ENCODE measurements around the gene CDH11. TPM values are rescaled to one million over a fixed set of nuclear protein-coding genes. Genes with fewer than 3 reads are reported as not detected.

The CDH11 gene
- total and polyA plus RNA-seq, 2 of the 4 experiments (the other 2 are of a cell fraction) = 266 to 601 TPM

DNA sequence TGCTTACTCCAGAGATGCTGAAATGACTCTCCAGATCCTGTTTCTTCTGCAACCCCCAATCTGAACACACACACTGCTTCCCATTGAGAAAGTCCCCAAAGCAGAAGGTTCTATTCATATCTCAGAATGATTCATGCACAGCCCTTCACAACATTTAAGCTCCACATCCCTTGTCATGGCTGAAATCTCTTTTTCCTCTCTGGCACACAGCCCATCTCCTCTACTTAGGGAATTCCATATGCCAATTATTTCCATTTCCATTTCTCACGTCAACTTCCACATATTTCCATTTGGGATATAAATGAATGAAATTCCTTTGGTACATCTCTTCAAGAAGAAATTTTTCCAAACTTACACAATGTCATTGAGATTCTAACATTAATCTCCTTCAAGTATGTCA, 119.6 kb downstream of the CDH11 start:
- Histone ChIP-seq H3K36me3 (ENCODE audit: control insufficient read depth, insufficient read depth, low read length) (peaks cover 59% of the 10 kb centered on the region), H2BK5ac (ENCODE audit: low read depth, low read length, poor library complexity, severe bottlenecking) (peak overlapping the region; percentile 52), H4K91ac (ENCODE audit: insufficient read depth, low read depth, low read length) (no peak overlapping the region), H3K4me3 (ENCODE audit: insufficient read depth, low read depth, low read length) (no peak overlapping the region), H3K4me1 (ENCODE audit: control insufficient read depth, insufficient read depth, low read length) (no peaks in the 10 kb centered on the region), H3K9me3 (ENCODE audit: control insufficient read depth, insufficient read depth, low read length) (no peaks in the 10 kb centered on the region), H3K27ac (ENCODE audit: insufficient read depth, low read length) (no peak overlapping the region), H3K9ac (ENCODE audit: low read depth, low read length) (no peak overlapping the region), H4K20me1 (ENCODE audit: insufficient read depth, low read length) (peaks cover 9% of the 10 kb centered on the region), H3K27me3 (ENCODE audit: control insufficient read depth, insufficient read depth, low read length) (no peaks in the 10 kb centered on the region), H3K14ac (replicated peaks; ENCODE audit: low read depth, low read length) (no peak overlapping the region), H2BK20ac (ENCODE audit: low read depth, low read length) (no peak overlapping the region), H4K5ac (ENCODE audit: low read depth, low read length) (no peak overlapping the region), H3K23ac (ENCODE audit: low read depth, low read length) (no peak overlapping the region), H3K18ac (ENCODE audit: low read depth, low read length) (no peak overlapping the region), H4K8ac (ENCODE audit: low read depth in 2 of 2, low read length in 2 of 2) (no peak overlapping the region), H2BK120ac (ENCODE audit: low read depth, low read length) (no peak overlapping the region), H2AK5ac (ENCODE audit: low read depth, low read length) (no peak overlapping the region), H2AK9ac (replicated peaks; ENCODE audit: low read depth, low read length, poor library complexity) (no peak overlapping the region), H3K56ac (ENCODE audit: extremely low read depth, insufficient read depth, low read length) (no peak overlapping the region), H3K4ac (ENCODE audit: low read depth, low read length) (no peak overlapping the region), H2BK15ac (ENCODE audit: low read depth, low read length) (no peak overlapping the region), H3K9me1 (ENCODE audit: insufficient read depth, low read length) (peaks cover 15% of the 10 kb centered on the region), H3K4me2 (ENCODE audit: low read depth, low read length) (no peak overlapping the region), H2AFZ (replicated peaks; ENCODE audit: low read length, poor library complexity) (no peak overlapping the region), H3K79me1 (ENCODE audit: low read depth in 1 of 2, low read length in 2 of 2) (peaks cover 28 to 57% of the 10 kb centered on the region in 2 experiments)
- dilution Hi-C loops (cut with HindIII; ENCODE audit: low sequenced_read_pairs, unreplicated experiment) (no loop called here), in situ Hi-C loops (cut with MboI; ENCODE audit: low sequenced_read_pairs) (no loop called here), intact Hi-C loops (cut with micrococcal nuclease) (no loop called here)
- BruUV-seq (replicated peaks) = no TSS peak
- ATAC-seq (ENCODE audit: low read depth) = peak; percentile 87
- peak; percentile 91 for DNase-seq
- TF ChIP-seq, protein P1, sequence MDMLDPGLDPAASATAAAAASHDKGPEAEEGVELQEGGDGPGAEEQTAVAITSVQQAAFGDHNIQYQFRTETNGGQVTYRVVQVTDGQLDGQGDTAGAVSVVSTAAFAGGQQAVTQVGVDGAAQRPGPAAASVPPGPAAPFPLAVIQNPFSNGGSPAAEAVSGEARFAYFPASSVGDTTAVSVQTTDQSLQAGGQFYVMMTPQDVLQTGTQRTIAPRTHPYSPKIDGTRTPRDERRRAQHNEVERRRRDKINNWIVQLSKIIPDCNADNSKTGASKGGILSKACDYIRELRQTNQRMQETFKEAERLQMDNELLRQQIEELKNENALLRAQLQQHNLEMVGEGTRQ (IDR thresholded peaks at IDR 0.05; ENCODE audit: low read depth, low read length) = no peak
- TF ChIP-seq MAZ (IDR thresholded peaks at IDR 0.05; ENCODE audit: borderline replicate concordance, low read depth, low read length) (no peak), SMC3 (IDR thresholded peaks at IDR 0.05; ENCODE audit: low read depth, low read length) (no peak), CHD1 (IDR thresholded peaks at IDR 0.05; ENCODE audit: low read depth, low read length) (no peak), RFX5 (IDR thresholded peaks at IDR 0.05; ENCODE audit: low read depth, low read length) (no peak), POLR2A (IDR thresholded peaks at IDR 0.05; ENCODE audit: low read depth, low read length) (no peak), CEBPB (IDR thresholded peaks at IDR 0.05; ENCODE audit: low read depth, low read length) (peak; percentile 68; the same call in 1 of the 2 replicates), NFE2L2 (IDR thresholded peaks at IDR 0.05; ENCODE audit: low read depth, low read length) (no peak), BHLHE40 (IDR thresholded peaks at IDR 0.05; ENCODE audit: low read depth, low read length) (no peak), RAD21 (IDR thresholded peaks at IDR 0.05; ENCODE audit: low read length) (no peak), RCOR1 (IDR thresholded peaks at IDR 0.05; ENCODE audit: insufficient replicate concordance, low read length) (no peak), MXI1 (IDR thresholded peaks at IDR 0.05; ENCODE audit: borderline replicate concordance, low read depth, low read length) (no peak), FOS (IDR thresholded peaks at IDR 0.05; ENCODE audit: low read depth, low read length) (peak; percentile 25; the same call in 1 of the 2 replicates), MAFK (IDR thresholded peaks at IDR 0.05; ENCODE audit: low read depth, low read length) (no peak)
- TF ChIP-seq, protein P2, sequence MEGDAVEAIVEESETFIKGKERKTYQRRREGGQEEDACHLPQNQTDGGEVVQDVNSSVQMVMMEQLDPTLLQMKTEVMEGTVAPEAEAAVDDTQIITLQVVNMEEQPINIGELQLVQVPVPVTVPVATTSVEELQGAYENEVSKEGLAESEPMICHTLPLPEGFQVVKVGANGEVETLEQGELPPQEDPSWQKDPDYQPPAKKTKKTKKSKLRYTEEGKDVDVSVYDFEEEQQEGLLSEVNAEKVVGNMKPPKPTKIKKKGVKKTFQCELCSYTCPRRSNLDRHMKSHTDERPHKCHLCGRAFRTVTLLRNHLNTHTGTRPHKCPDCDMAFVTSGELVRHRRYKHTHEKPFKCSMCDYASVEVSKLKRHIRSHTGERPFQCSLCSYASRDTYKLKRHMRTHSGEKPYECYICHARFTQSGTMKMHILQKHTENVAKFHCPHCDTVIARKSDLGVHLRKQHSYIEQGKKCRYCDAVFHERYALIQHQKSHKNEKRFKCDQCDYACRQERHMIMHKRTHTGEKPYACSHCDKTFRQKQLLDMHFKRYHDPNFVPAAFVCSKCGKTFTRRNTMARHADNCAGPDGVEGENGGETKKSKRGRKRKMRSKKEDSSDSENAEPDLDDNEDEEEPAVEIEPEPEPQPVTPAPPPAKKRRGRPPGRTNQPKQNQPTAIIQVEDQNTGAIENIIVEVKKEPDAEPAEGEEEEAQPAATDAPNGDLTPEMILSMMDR (conservative IDR thresholded peaks at IDR 0.05; ENCODE audit: low read depth, low read length) = no peak
- TF ChIP-seq, protein P3, sequence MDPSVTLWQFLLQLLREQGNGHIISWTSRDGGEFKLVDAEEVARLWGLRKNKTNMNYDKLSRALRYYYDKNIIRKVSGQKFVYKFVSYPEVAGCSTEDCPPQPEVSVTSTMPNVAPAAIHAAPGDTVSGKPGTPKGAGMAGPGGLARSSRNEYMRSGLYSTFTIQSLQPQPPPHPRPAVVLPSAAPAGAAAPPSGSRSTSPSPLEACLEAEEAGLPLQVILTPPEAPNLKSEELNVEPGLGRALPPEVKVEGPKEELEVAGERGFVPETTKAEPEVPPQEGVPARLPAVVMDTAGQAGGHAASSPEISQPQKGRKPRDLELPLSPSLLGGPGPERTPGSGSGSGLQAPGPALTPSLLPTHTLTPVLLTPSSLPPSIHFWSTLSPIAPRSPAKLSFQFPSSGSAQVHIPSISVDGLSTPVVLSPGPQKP (IDR thresholded peaks at IDR 0.05; ENCODE audit: borderline replicate concordance, low read depth, low read length) = no peak
- no CpG with 5 or more reads among the region's 1 CpG for WGBS, 2 experiments (ENCODE audit: extremely low coverage in 2 of 2, insufficient read length in 1 of 2)
- CTCF ChIA-PET = interaction anchor here (0.6 to 1.1 kb wide), 2 partner anchors 34 to 254 kb away, joined by 4 to 5 read pairs; no protein-coding TSS in a partner anchor
- POLR2A ChIA-PET (ENCODE audit: unreplicated experiment) = no interaction called here
